GM23338 (cell line): Measurements from ENCODE around the gene AFTPH. TPM values are rescaled to one million over a fixed set of nuclear protein-coding genes. Genes with fewer than 3 reads are reported as not detected.

Experiments used
- ATAC-seq: fragments of 200-7000 bp; cut with Tn5 transposase; 3 replicates; pipeline ENCODE4 v1.9.1; 2020
- DNase-seq: peaks from one replicate; pipeline ENCODE4 v3.0.0-alpha.2; 2015; ENCODE audit warnings: low spot score
- H2AFZ ChIP-seq: fragments of 200-600 bp; sonication (generic); 2 replicates; pipeline ENCODE4 v1.8.0; 2016; ENCODE audit warnings: antibody characterized with exemption, mild to moderate bottlenecking, moderate library complexity
- H3F3A ChIP-seq: fragments of 200-600 bp; sonication (generic); replicated peaks from 2 replicates; pipeline ENCODE4 v1.8.0; 2017; ENCODE audit warnings: antibody characterized with exemption, mixed run types, low read depth
- H3K27ac ChIP-seq: fragments of 200-600 bp; sonication (generic); 2 replicates; pipeline ENCODE4 v1.6.1; 2016; ENCODE audit warnings: low read depth
- H3K27me3 ChIP-seq: fragments of 200-600 bp; sonication (generic); 2 replicates; pipeline ENCODE4 v1.8.0; 2016; ENCODE audit warnings: mild to moderate bottlenecking, mixed run types, moderate library complexity; ENCODE audit not compliant: insufficient read depth
- H3K36me3 ChIP-seq: fragments of 200-600 bp; sonication (generic); 2 replicates; pipeline ENCODE4 v1.8.0; 2016; ENCODE audit warnings: mild to moderate bottlenecking; ENCODE audit not compliant: insufficient read depth
- H3K4me1 ChIP-seq: fragments of 200-600 bp; sonication (generic); 2 replicates; pipeline ENCODE4 v1.8.0; 2016; ENCODE audit warnings: mild to moderate bottlenecking, moderate library complexity; ENCODE audit not compliant: insufficient read depth
- H3K4me2 ChIP-seq: fragments of 200-600 bp; sonication (generic); 2 replicates; pipeline ENCODE4 v1.7.1; 2017; ENCODE audit warnings: mixed run types
- H3K4me3 ChIP-seq: fragments of 200-600 bp; sonication (generic); 2 replicates; pipeline ENCODE4 v1.6.1; 2016; ENCODE audit warnings: mixed run types
- H3K79me2 ChIP-seq: fragments of 200-600 bp; sonication (generic); replicated peaks from 2 replicates; pipeline ENCODE4 v1.8.0; 2017; ENCODE audit warnings: mild to moderate bottlenecking; ENCODE audit not compliant: insufficient read depth
- H3K9me2 ChIP-seq: fragments of 200-600 bp; sonication (generic); 2 replicates; pipeline ENCODE4 v1.8.0; 2017; ENCODE audit not compliant: insufficient read depth
- H4K20me1 ChIP-seq: fragments of 200-600 bp; sonication (generic); replicated peaks from 2 replicates; pipeline ENCODE4 v1.8.0; 2017; ENCODE audit warnings: mild to moderate bottlenecking; ENCODE audit not compliant: insufficient read depth
- H3K27ac Mint-ChIP-seq: 2 replicates; pipeline ENCODE4 v1.8.0; 2020; ENCODE audit warnings: inconsistent platforms, mild to moderate bottlenecking, moderate library complexity, mixed read lengths
- H3K27me3 Mint-ChIP-seq: 3 replicates; pipeline ENCODE4 v1.8.0; 2022; ENCODE audit warnings: low read depth, mild to moderate bottlenecking, moderate library complexity, mixed read lengths, inconsistent platforms; ENCODE audit not compliant: insufficient read depth, poor library complexity
- H3K36me3 Mint-ChIP-seq: 3 replicates; pipeline ENCODE4 v1.8.0; 2021; ENCODE audit warnings: low read depth, mild to moderate bottlenecking, inconsistent platforms, moderate library complexity, mixed read lengths
- H3K4me1 Mint-ChIP-seq: 3 replicates; pipeline ENCODE4 v1.8.0; 2020; ENCODE audit warnings: mild to moderate bottlenecking, inconsistent platforms, mixed read lengths
- H3K4me3 Mint-ChIP-seq: 3 replicates; pipeline ENCODE4 v1.8.0; 2021; ENCODE audit warnings: moderate library complexity, mild to moderate bottlenecking, inconsistent platforms, mixed read lengths
- H3K9me3 Mint-ChIP-seq: 3 replicates; pipeline ENCODE4 v1.8.0; 2020; ENCODE audit warnings: moderate library complexity, mild to moderate bottlenecking, inconsistent platforms, mixed read lengths
- CREB1 ChIP-seq: fragments of 250-450 bp; sonication (Bioruptor Pico); IDR thresholded peaks from 2 replicates; pipeline ENCODE4 v1.5.0; 2020; ENCODE audit warnings: low read depth, mild to moderate bottlenecking, moderate library complexity
- CTCF ChIP-seq, 2 experiments: fragments of 200-600 bp in 1 of 2; sonication (generic) in 1 of 2; conservative IDR thresholded peaks; 2 replicates each; pipeline versions ENCODE4 v1.5.1 to v1.6.1; 2016 to 2017; ENCODE audit warnings: antibody characterized with exemption in 2 of 2, low read depth in 2 of 2, mild to moderate bottlenecking in 2 of 2, moderate library complexity in 1 of 2
- ETS1 ChIP-seq: IDR thresholded peaks from 2 replicates; pipeline ENCODE4 v1.6.1; 2016; ENCODE audit warnings: antibody characterized with exemption
- EZH2phosphoT487 ChIP-seq: fragments of 200-600 bp; sonication (generic); IDR thresholded peaks from one replicate; pipeline ENCODE4 v1.8.1; 2018; ENCODE audit warnings: antibody characterized with exemption; ENCODE audit not compliant: unreplicated experiment
- JUNB ChIP-seq: IDR thresholded peaks from one replicate; pipeline ENCODE4 v1.6.1; 2016; ENCODE audit warnings: antibody characterized with exemption; ENCODE audit not compliant: unreplicated experiment
- NANOG ChIP-seq: IDR thresholded peaks from 2 replicates; pipeline ENCODE4 v1.6.1; 2016; ENCODE audit warnings: antibody characterized with exemption, borderline replicate concordance
- REST ChIP-seq: IDR thresholded peaks from one replicate; pipeline ENCODE4 v1.6.1; 2018; ENCODE audit warnings: antibody characterized with exemption; ENCODE audit not compliant: unreplicated experiment
- STAT1 ChIP-seq: IDR thresholded peaks from one replicate; pipeline ENCODE4 v1.6.1; 2016; ENCODE audit warnings: antibody characterized with exemption; ENCODE audit not compliant: unreplicated experiment
- ZNF114 ChIP-seq: fragments of 250-450 bp; sonication (Bioruptor Pico); IDR thresholded peaks from 2 replicates; pipeline ENCODE4 v1.5.0; 2020; ENCODE audit warnings: mild to moderate bottlenecking, moderate library complexity
- ZNF462 ChIP-seq: fragments of 250-450 bp; sonication (Bioruptor Pico); IDR thresholded peaks from 2 replicates; pipeline ENCODE4 v1.5.0; 2020; ENCODE audit warnings: mild to moderate bottlenecking, moderate library complexity
- polyA plus RNA-seq: library from polyadenylated mRNA; unstranded; fragments of >200 nt; fragmentation: Nextera tagmentation; extraction: Ambion mirVana; gene quantifications from 2 replicates; pipeline ENCODE4 v1.2.1, GENCODE V29; 2016
- total RNA-seq: library from RNA; depleted of rRNA; stranded (reverse); fragments of >200 nt; shearing (Covaris generic); gene quantifications from 2 replicates; pipeline ENCODE4 v1.2.3, GENCODE V29; 2014

AFTPH gene
- total and polyA plus RNA-seq, 2 experiments from 2014 or later = 14.9 to 20.6 TPM

GRCh38 chr2:64550042-64550441, 25.9 kb downstream of the AFTPH start (continued):
- TF ChIP-seq ZNF462 (CRISPR knock-in tag) (no peak), EZH2phosphoT487 (no peak), NANOG (no peak), JUNB (no peak), ETS1 (no peak), CTCF (conservative IDR thresholded peaks at IDR 0.05; ENCODE audit: low read depth in 2 of 2) (no peak), ZNF114 (no peak)

- Mint-ChIP-seq H3K36me3 (0 out of 3 replicates have a peak, but pooled peaks cover 3% of the 10 kb centered on the region), H3K4me3 (no peak overlapping the region)
- TF ChIP-seq STAT1 (no peak), REST (no peak), CREB1 (CRISPR knock-in tag) (no peak), JUNB (no peak), NANOG (no peak), CTCF (conservative IDR thresholded peaks at IDR 0.05; ENCODE audit: low read depth in 2 of 2) (no peak), EZH2phosphoT487 (no peak)
Observed at GRCh38 chr2:64551851-64552250, 27.7 kb downstream of the AFTPH start.

More at GRCh38 chr2:64551851-64552250, 27.7 kb downstream of the AFTPH start:
- Histone ChIP-seq H2AFZ (no peak overlapping the region), H3K4me3 (no peak overlapping the region), H3K9me2 (no peaks in the 10 kb centered on the region), H3K4me2 (no peak overlapping the region), H3K4me1 (peaks cover 8% of the 10 kb centered on the region; the same call in 1 of the 2 replicates), H3K27ac (no peak overlapping the region), H3K36me3 (no peaks in the 10 kb centered on the region), H4K20me1 (no peaks in the 10 kb centered on the region), H3F3A (no peaks in the 10 kb centered on the region), H3K27me3 (no peaks in the 10 kb centered on the region), H3K79me2 (peaks cover 19% of the 10 kb centered on the region)
- H3K27ac Mint-ChIP-seq = no peak overlapping the region
- peaks cover 6% of the 10 kb centered on the region; the same call in 2 of the 3 replicates for H3K4me1 Mint-ChIP-seq
- DNase-seq = no peak
- H3K9me3 Mint-ChIP-seq = no peaks in the 10 kb centered on the region; the same call in 1 of the 3 replicates
- H3K27me3 Mint-ChIP-seq = no peaks in the 10 kb centered on the region
- ATAC-seq = no peak
